ENCODE measurements around the gene OR9Q1.

The OR9Q1 gene

GRCh38 chr11:58216476-58216875 lies 192.8 kb downstream of the OR9Q1 start:
- H4K20me1 ChIP-seq (ENCODE audit: insufficient read depth, low read length, poor library complexity, severe bottlenecking), result no peaks in the 10 kb centered on the region
- H3K9me3 ChIP-seq (ENCODE audit: insufficient read depth, low read depth, low read length), result no peaks in the 10 kb centered on the region
- no peak overlapping the region for H2AFZ ChIP-seq (ENCODE audit: low read length)
- H3K9ac ChIP-seq (ENCODE audit: low read depth, low read length, poor library complexity, severe bottlenecking), result no peak overlapping the region
- no peaks in the 10 kb centered on the region for H3K27me3 ChIP-seq (ENCODE audit: insufficient read depth, low read length, poor library complexity, severe bottlenecking)
- no peaks in the 10 kb centered on the region for H3K9me2 ChIP-seq (replicated peaks; ENCODE audit: low read depth, low read length)
- H3K79me2 ChIP-seq (ENCODE audit: insufficient read depth, low read length), result no peaks in the 10 kb centered on the region
- no peaks in the 10 kb centered on the region for H3F3A ChIP-seq (ENCODE audit: low read depth)
- no peaks in the 10 kb centered on the region for H3K4me1 ChIP-seq (ENCODE audit: insufficient read depth, low read length, poor library complexity, severe bottlenecking)
- H3K36me3 ChIP-seq (ENCODE audit: insufficient read depth, low read length), result no peaks in the 10 kb centered on the region
- no peak overlapping the region for H3K4me2 ChIP-seq (ENCODE audit: low read depth, low read length, poor library complexity, severe bottlenecking)
- no peak overlapping the region for H3K4me3 ChIP-seq (ENCODE audit: low read length, poor library complexity, severe bottlenecking)
- TF ChIP-seq CTCF (conservative IDR thresholded peaks at IDR 0.05; ENCODE audit: low read length), result no peak
- TF ChIP-seq EZH2phosphoT487 (IDR thresholded peaks at IDR 0.05; ENCODE audit: borderline replicate concordance), result no peak

- no peaks in the 10 kb centered on the region for H3K27me3 ChIP-seq (ENCODE audit: insufficient read depth, low read length, poor library complexity, severe bottlenecking)
- H4K20me1 ChIP-seq (ENCODE audit: insufficient read depth, low read length, poor library complexity, severe bottlenecking), result no peaks in the 10 kb centered on the region
- no peak overlapping the region for H2AFZ ChIP-seq (ENCODE audit: low read length)
- no peaks in the 10 kb centered on the region for H3K9me3 ChIP-seq (ENCODE audit: insufficient read depth, low read depth, low read length)
- no peak overlapping the region for H3K9ac ChIP-seq (ENCODE audit: low read depth, low read length, poor library complexity, severe bottlenecking)
- no peaks in the 10 kb centered on the region for H3F3A ChIP-seq (ENCODE audit: low read depth)
- H3K4me3 ChIP-seq (ENCODE audit: low read length, poor library complexity, severe bottlenecking), result no peak overlapping the region
- H3K4me1 ChIP-seq (ENCODE audit: insufficient read depth, low read length, poor library complexity, severe bottlenecking), result no peaks in the 10 kb centered on the region
- TF ChIP-seq EZH2phosphoT487 (IDR thresholded peaks at IDR 0.05; ENCODE audit: borderline replicate concordance) (no peak), CTCF (conservative IDR thresholded peaks at IDR 0.05; ENCODE audit: low read length) (no peak)
- no peaks in the 10 kb centered on the region for H3K9me2 ChIP-seq (replicated peaks; ENCODE audit: low read depth, low read length)
- H3K79me2 ChIP-seq (ENCODE audit: insufficient read depth, low read length), result no peaks in the 10 kb centered on the region
- no peaks in the 10 kb centered on the region for H3K36me3 ChIP-seq (ENCODE audit: insufficient read depth, low read length)
- H3K4me2 ChIP-seq (ENCODE audit: low read depth, low read length, poor library complexity, severe bottlenecking), result no peak overlapping the region
These were observed 199.0 kb downstream of the OR9Q1 start for GRCh38 chr11:58222721-58223120.

DNA sequence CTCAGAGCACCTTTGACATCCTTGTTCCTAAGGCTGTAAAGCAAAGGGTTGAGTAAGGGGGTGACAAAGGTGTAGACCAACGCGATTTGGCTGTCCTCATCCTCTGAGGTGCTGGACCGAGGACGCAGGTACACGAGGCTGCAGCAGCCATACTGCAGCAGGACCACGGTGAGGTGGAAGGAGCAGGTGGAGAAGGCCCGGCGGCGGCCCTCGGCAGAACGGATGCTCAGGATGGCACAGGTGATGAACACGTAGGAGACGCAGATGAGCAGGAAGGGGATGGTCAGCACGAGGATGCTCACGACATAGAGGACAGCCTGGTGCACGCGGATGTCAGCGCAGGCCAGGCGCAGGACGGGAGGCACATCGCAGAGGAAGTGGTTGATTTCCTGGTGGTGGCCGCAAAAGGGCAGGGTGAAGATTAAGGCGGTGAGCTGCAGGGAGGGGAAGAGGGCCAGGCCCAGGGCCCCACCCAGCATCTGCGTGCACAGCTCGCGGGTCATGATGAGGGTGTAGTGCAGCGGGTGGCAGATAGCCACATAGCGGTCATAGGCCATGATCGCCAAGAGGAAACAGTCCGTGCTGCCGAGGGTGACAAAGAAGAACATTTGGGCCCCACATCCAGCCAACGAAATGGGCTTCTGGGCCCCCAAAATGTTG lies 204.4 kb downstream of the OR9Q1 start:
- H3F3A ChIP-seq (ENCODE audit: low read depth), result no peaks in the 10 kb centered on the region
- H3K4me2 ChIP-seq (ENCODE audit: low read depth, low read length, poor library complexity, severe bottlenecking), result no peak overlapping the region
- no peaks in the 10 kb centered on the region for H3K9me3 ChIP-seq (ENCODE audit: insufficient read depth, low read depth, low read length)
- TF ChIP-seq EZH2phosphoT487 (IDR thresholded peaks at IDR 0.05; ENCODE audit: borderline replicate concordance) (no peak), CTCF (conservative IDR thresholded peaks at IDR 0.05; ENCODE audit: low read length) (no peak)
- no peak overlapping the region for H3K4me3 ChIP-seq (ENCODE audit: low read length, poor library complexity, severe bottlenecking)
- no peaks in the 10 kb centered on the region for H3K36me3 ChIP-seq (ENCODE audit: insufficient read depth, low read length)
- H3K79me2 ChIP-seq (ENCODE audit: insufficient read depth, low read length), result no peaks in the 10 kb centered on the region
- H3K27me3 ChIP-seq (ENCODE audit: insufficient read depth, low read length, poor library complexity, severe bottlenecking), result no peaks in the 10 kb centered on the region
- no peaks in the 10 kb centered on the region for H3K4me1 ChIP-seq (ENCODE audit: insufficient read depth, low read length, poor library complexity, severe bottlenecking)
- H3K9me2 ChIP-seq (replicated peaks; ENCODE audit: low read depth, low read length), result no peaks in the 10 kb centered on the region
- no peaks in the 10 kb centered on the region for H4K20me1 ChIP-seq (ENCODE audit: insufficient read depth, low read length, poor library complexity, severe bottlenecking)
- no peak overlapping the region for H2AFZ ChIP-seq (ENCODE audit: low read length)
- H3K9ac ChIP-seq (ENCODE audit: low read depth, low read length, poor library complexity, severe bottlenecking), result no peak overlapping the region

All from Loucy (cell line).